GM18858 (cell line): ENCODE measurements around the gene IGSF9.

Experiments
- ATAC-seq: cut with Tn5 transposase; IDR thresholded peaks from one replicate; pipeline ENCODE4 v1.9.1; 2021; ENCODE audit not compliant: unreplicated experiment

Gene IGSF9

GRCh38 chr1:159947942-159948341, 2.5 kb upstream of the IGSF9 start:
- no peak for ATAC-seq

GRCh38 chr1:159946242-159947187, 1.1 kb upstream of the IGSF9 start:
- ATAC-seq, result no peak

- ATAC-seq, result no peak
Measured at GRCh38 chr1:159944623-159945455, 574 bp downstream of the IGSF9 start.

- no peak for ATAC-seq
Measured at GRCh38 chr1:159943908-159944622, 1.3 kb downstream of the IGSF9 start.

- ATAC-seq, result no peak
Measured at GRCh38 chr1:159943278-159943640, 2.2 kb downstream of the IGSF9 start.

- no peak for ATAC-seq
Measured at GRCh38 chr1:159942632-159943277, 2.7 kb downstream of the IGSF9 start.

- ATAC-seq, result no peak
Measured at GRCh38 chr1:159941591-159942560, 3.5 kb downstream of the IGSF9 start.

GRCh38 chr1:159941141-159941540, 4.3 kb downstream of the IGSF9 start:
- no peak for ATAC-seq

GRCh38 chr1:159940006-159940620, 5.3 kb downstream of the IGSF9 start:
- no peak for ATAC-seq

- ATAC-seq, result no peak
Measured at GRCh38 chr1:159939678-159940002, 5.8 kb downstream of the IGSF9 start.

GRCh38 chr1:159938905-159939677, 6.3 kb downstream of the IGSF9 start:
- no peak for ATAC-seq

GRCh38 chr1:159938211-159938852, 7.1 kb downstream of the IGSF9 start:
- no peak for ATAC-seq

- no peak for ATAC-seq
Measured at GRCh38 chr1:159937054-159937750, 8.2 kb downstream of the IGSF9 start.

- ATAC-seq, result no peak
Measured at GRCh38 chr1:159936273-159936904, 9.0 kb downstream of the IGSF9 start.

GRCh38 chr1:159935719-159936272, 9.6 kb downstream of the IGSF9 start:
- ATAC-seq, result no peak

- no peak for ATAC-seq
Measured at GRCh38 chr1:159935305-159935704, 10.1 kb downstream of the IGSF9 start.
